ENCODE data around the gene SPEM3. TPM values are rescaled to one million over a fixed set of nuclear protein-coding genes. Genes with fewer than 3 reads are reported as not detected.
A peak's percentile ranks its signal among the peaks of the same experiment; 100 is the strongest.
"Not testable (repeated sequence)": the region's sequence is repeated elsewhere in the genome, so short reads cannot be mapped to it uniquely, and the experiment has no call there.

The SPEM3 gene
- polyA plus RNA-seq, 3 donors, result not detected

GRCh38 chr17:7471729-7472128 is 43.1 kb downstream of the SPEM3 start:
- no peaks in the 10 kb centered on the region for H3K9me3 Mint-ChIP-seq
- H3K4me3 Mint-ChIP-seq, result no peak overlapping the region
- Histone ChIP-seq H3K9me3 (replicated peaks in 1 of 2; ENCODE audit: control insufficient read depth in 1 of 2, insufficient read depth in 1 of 2, low read length in 2 of 2) (no peaks in the 10 kb centered on the region), H4K20me1 (ENCODE audit: insufficient read depth, low read length) (peaks cover 5% of the 10 kb centered on the region), H3K27me3 (ENCODE audit: control insufficient read depth in 2 of 2, insufficient read depth in 2 of 2, low read length in 2 of 2) (no peaks in the 10 kb centered on the region), H3K9ac (ENCODE audit: insufficient read depth, low read length, poor library complexity, severe bottlenecking) (no peak overlapping the region), H2AFZ (ENCODE audit: insufficient read depth, low read depth, low read length, poor library complexity, severe bottlenecking) (no peak overlapping the region), H3K4me2 (replicated peaks; ENCODE audit: extremely low read depth, low read length, poor library complexity, severe bottlenecking) (no peak overlapping the region), H3K36me3 (replicated peaks in 1 of 2; ENCODE audit: control insufficient read depth in 1 of 2, insufficient read depth in 2 of 2, low read length in 2 of 2) (peaks cover 0 to 7% of the 10 kb centered on the region in 2 donors), H3K27ac (ENCODE audit: low read depth in 1 of 2, low read length in 2 of 2) (no peak overlapping the region), H3K79me2 (ENCODE audit: insufficient read depth, low read length) (peaks cover 63% of the 10 kb centered on the region), H3K4me1 (ENCODE audit: control insufficient read depth in 1 of 2, insufficient read depth in 2 of 2, low read length in 2 of 2) (peaks cover 36 to 43% of the 10 kb centered on the region in 2 donors), H3K4me3 (replicated peaks in 1 of 3; ENCODE audit: low read depth in 2 of 3, low read length in 3 of 3) (no peak overlapping the region)
- intact Hi-C loops (cut with micrococcal nuclease), result no loop called here
- no peak for TF ChIP-seq CTCF (IDR thresholded peaks at IDR 0.05)
- H3K4me1 Mint-ChIP-seq, result peaks cover 43% of the 10 kb centered on the region
- DNase-seq, result no peak
- H3K27me3 Mint-ChIP-seq (ENCODE audit: low read depth in 3 of 3), result no peaks in the 10 kb centered on the region
- WGBS (ENCODE audit: insufficient coverage), result 71% methylated on average over 2 of the region's 2 CpGs
- H3K27ac Mint-ChIP-seq, result no peak overlapping the region
- H3K36me3 Mint-ChIP-seq, result peaks cover 12 to 13% of the 10 kb centered on the region in 2 donors

DNA sequence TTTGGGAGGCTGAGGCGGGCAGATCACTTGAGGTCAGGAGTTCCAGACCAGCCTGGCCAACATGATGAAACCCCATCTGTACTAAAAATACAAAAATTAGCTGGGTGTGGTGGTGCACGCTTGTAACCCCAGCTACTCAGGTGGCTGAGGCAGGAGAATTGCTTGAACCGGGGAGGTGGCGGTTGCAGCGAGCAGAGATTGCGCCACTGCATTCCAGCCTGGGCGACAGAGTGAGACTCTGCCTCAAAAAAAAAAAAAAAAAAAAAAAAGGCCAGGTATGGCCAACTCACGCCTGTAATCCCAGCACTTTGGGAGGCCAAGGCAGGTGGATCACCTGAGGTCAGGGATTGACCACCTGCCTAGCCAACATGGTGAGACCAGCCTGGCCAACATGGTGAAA is 46.1 kb downstream of the SPEM3 start:
- H3K4me2 ChIP-seq (replicated peaks; ENCODE audit: extremely low read depth, low read length, poor library complexity, severe bottlenecking); H2AFZ ChIP-seq (ENCODE audit: insufficient read depth, low read depth, low read length, poor library complexity, severe bottlenecking); H3K27me3 ChIP-seq (ENCODE audit: control insufficient read depth in 2 of 2, insufficient read depth in 2 of 2, low read length in 2 of 2); intact Hi-C loops (cut with micrococcal nuclease); H3K4me3 Mint-ChIP-seq; DNase-seq; H3K36me3 ChIP-seq (replicated peaks in 1 of 2; ENCODE audit: control insufficient read depth in 1 of 2, insufficient read depth in 2 of 2, low read length in 2 of 2); H3K9ac ChIP-seq (ENCODE audit: insufficient read depth, low read length, poor library complexity, severe bottlenecking); H3K36me3 Mint-ChIP-seq; H4K20me1 ChIP-seq (ENCODE audit: insufficient read depth, low read length); H3K4me3 ChIP-seq (replicated peaks in 1 of 3; ENCODE audit: low read depth in 2 of 3, low read length in 3 of 3); H3K9me3 Mint-ChIP-seq; H3K27me3 Mint-ChIP-seq (ENCODE audit: low read depth in 3 of 3); H3K27ac ChIP-seq (ENCODE audit: low read depth in 1 of 2, low read length in 2 of 2); H3K9me3 ChIP-seq (replicated peaks in 1 of 2; ENCODE audit: control insufficient read depth in 1 of 2, insufficient read depth in 1 of 2, low read length in 2 of 2): not testable (repeated sequence)
- Mint-ChIP-seq H3K4me1 (peaks cover 52% of the 10 kb centered on the region), H3K27ac (peak overlapping the region in 4 of 7 donors; percentile 45 to 88 (median 59))
- Histone ChIP-seq H3K79me2 (ENCODE audit: insufficient read depth, low read length) (peaks cover 73% of the 10 kb centered on the region), H3K4me1 (ENCODE audit: control insufficient read depth in 1 of 2, insufficient read depth in 2 of 2, low read length in 2 of 2) (peaks cover 43 to 56% of the 10 kb centered on the region in 2 donors)
- 17% methylated on average over 5 of the region's 8 CpGs for WGBS (ENCODE audit: insufficient coverage)
